Mesendoderm (in vitro differentiated cells): Measurements from ENCODE around the gene PPA2.
"Not testable (repeated sequence)": the region's sequence is repeated elsewhere in the genome, so short reads cannot be mapped to it uniquely, and the experiment has no call there.

Experiments
- DNase-seq: peaks from one replicate; pipeline ENCODE4 v3.0.0; 2013
- H2AK5ac ChIP-seq: 2 replicates; pipeline ENCODE4 v1.6.1; 2013; ENCODE audit warnings: low read length, inconsistent platforms
- H2BK120ac ChIP-seq: 2 replicates; pipeline ENCODE4 v1.6.1; 2013; ENCODE audit warnings: low read depth, mild to moderate bottlenecking, low read length, moderate library complexity, mixed read lengths
- H2BK15ac ChIP-seq: replicated peaks from 2 replicates; pipeline ENCODE4 v1.6.1; 2013; ENCODE audit warnings: low read depth, mild to moderate bottlenecking, moderate library complexity
- H2BK5ac ChIP-seq: 2 replicates; pipeline ENCODE4 v1.6.1; 2013; ENCODE audit warnings: low read length, inconsistent platforms
- H3K18ac ChIP-seq: 2 replicates; pipeline ENCODE4 v1.6.1; 2013; ENCODE audit warnings: mild to moderate bottlenecking, low read length, mixed read lengths
- H3K23ac ChIP-seq: one replicate; pipeline ENCODE4 v1.6.1; 2013; ENCODE audit warnings: low read length
- H3K27ac ChIP-seq: 2 replicates; pipeline ENCODE4 v1.5.1; 2013; ENCODE audit warnings: low read depth, mild to moderate bottlenecking, inconsistent platforms, low read length, moderate library complexity
- H3K27me3 ChIP-seq: 2 replicates; pipeline ENCODE4 v1.6.1; 2013; ENCODE audit warnings: low read length, control low read depth, mild to moderate bottlenecking, inconsistent platforms; ENCODE audit not compliant: insufficient read depth, poor library complexity
- H3K36me3 ChIP-seq: 2 replicates; pipeline ENCODE4 v1.6.1; 2013; ENCODE audit warnings: low read length, inconsistent platforms; ENCODE audit not compliant: control insufficient read depth, insufficient read depth
- H3K4ac ChIP-seq: one replicate; pipeline ENCODE4 v1.6.1; 2013; ENCODE audit warnings: low read depth, mild to moderate bottlenecking, low read length, moderate library complexity
- H3K4me1 ChIP-seq: 2 replicates; pipeline ENCODE4 v1.6.1; 2013; ENCODE audit warnings: low read depth, low read length, inconsistent platforms; ENCODE audit not compliant: control insufficient read depth
- H3K4me2 ChIP-seq: 2 replicates; pipeline ENCODE4 v1.6.1; 2013; ENCODE audit warnings: low read length
- H3K4me3 ChIP-seq: 2 replicates; pipeline ENCODE4 v1.5.1; 2013; ENCODE audit warnings: mild to moderate bottlenecking, low read length
- H3K56ac ChIP-seq: one replicate; pipeline ENCODE4 v1.6.1; 2013; ENCODE audit warnings: low read length
- H3K79me1 ChIP-seq: 2 replicates; pipeline ENCODE4 v1.6.1; 2013; ENCODE audit warnings: low read length, inconsistent platforms
- H3K79me2 ChIP-seq: 2 replicates; pipeline ENCODE4 v1.6.1; 2013; ENCODE audit warnings: mild to moderate bottlenecking, low read length; ENCODE audit not compliant: control insufficient read depth, insufficient read depth
- H3K9ac ChIP-seq: 2 replicates; pipeline ENCODE4 v1.6.1; 2013; ENCODE audit warnings: low read length, inconsistent platforms
- H4K5ac ChIP-seq: one replicate; pipeline ENCODE4 v1.6.1; 2013; ENCODE audit warnings: low read length
- H4K8ac ChIP-seq: one replicate; pipeline ENCODE4 v1.6.1; 2013; ENCODE audit warnings: low read depth, mild to moderate bottlenecking, control low read depth, low read length, moderate library complexity
- WGBS: extraction: QIAGEN DNeasy Blood & Tissue Kit; methylation state at CpG from one replicate; pipeline ENCODE4 v1.1.7; 2013; ENCODE audit warnings: low lambda C conversion rate, missing lambda C conversion rate; ENCODE audit not compliant: insufficient coverage; ENCODE audit errors: extremely low coverage; 5-methylcytosine and 5-hydroxymethylcytosine counted together

PPA2 gene

DNA sequence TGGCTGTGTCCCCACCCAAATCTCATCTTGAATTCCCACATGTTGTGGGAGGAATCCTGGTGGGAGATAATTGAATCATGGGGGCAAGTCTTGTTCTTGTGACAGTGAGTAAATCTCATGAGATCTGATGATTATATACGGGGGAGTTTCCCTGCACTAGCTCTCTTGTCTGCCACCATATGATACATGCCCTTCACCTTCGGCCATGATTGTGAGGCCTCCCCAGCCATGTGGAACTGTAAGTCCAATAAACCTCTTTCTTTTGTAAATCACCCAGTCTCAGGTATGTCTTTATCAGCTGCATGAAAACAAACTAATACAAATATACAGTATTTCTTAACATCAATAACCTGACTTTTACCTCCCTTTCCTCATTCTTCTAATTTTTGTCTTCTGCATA is 9.3 kb downstream of the PPA2 start:
- not testable (repeated sequence) for DNase-seq, H3K4me1 ChIP-seq, H3K36me3 ChIP-seq, H2AK5ac ChIP-seq, H2BK5ac ChIP-seq, H2BK120ac ChIP-seq, H3K27me3 ChIP-seq, H3K56ac ChIP-seq, H3K18ac ChIP-seq, H3K9ac ChIP-seq, H2BK15ac ChIP-seq, H3K4me3 ChIP-seq, H4K5ac ChIP-seq, H3K27ac ChIP-seq, H3K79me2 ChIP-seq, H3K4me2 ChIP-seq, H4K8ac ChIP-seq, H3K23ac ChIP-seq, H3K4ac ChIP-seq
- peaks cover 15% of the 10 kb centered on the region for H3K79me1 ChIP-seq
- WGBS: no CpG with 5 or more reads among the region's 2 CpGs

DNA sequence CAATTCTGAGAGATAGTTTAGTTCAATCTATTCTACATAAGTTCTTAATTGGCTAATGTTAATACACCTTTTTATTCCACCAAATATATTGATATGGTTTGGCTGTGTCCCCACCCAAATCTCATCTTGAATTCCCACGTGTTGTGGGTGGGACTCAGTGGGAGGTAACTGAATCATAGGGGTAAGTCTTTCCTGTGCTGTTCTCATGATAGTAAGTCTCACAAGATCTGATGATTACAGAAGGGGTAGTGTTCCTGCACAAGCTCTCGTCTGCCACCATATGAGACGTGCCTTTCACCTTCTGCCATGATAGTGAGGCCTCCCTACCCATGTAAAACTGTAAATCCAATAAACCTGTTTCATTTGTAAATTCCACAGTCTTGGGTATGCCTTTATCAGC is 11.3 kb downstream of the PPA2 start:
- H3K4me1 ChIP-seq: no peaks in the 10 kb centered on the region
- WGBS: no CpG with 5 or more reads among the region's 3 CpGs
- H3K4ac ChIP-seq: no peak overlapping the region
- H4K5ac ChIP-seq: no peak overlapping the region
- no peak overlapping the region for H4K8ac ChIP-seq
- no peak overlapping the region for H3K56ac ChIP-seq
- no peak overlapping the region for H3K27ac ChIP-seq
- no peak overlapping the region for H3K23ac ChIP-seq
- no peak overlapping the region for H3K18ac ChIP-seq
- no peak overlapping the region for H3K4me3 ChIP-seq
- no peak overlapping the region for H3K4me2 ChIP-seq
- DNase-seq: no peak
- no peak overlapping the region for H2BK120ac ChIP-seq
- no peaks in the 10 kb centered on the region for H3K79me2 ChIP-seq
- H3K9ac ChIP-seq: no peak overlapping the region
- no peak overlapping the region for H2BK15ac ChIP-seq
- H3K79me1 ChIP-seq: peaks cover 9% of the 10 kb centered on the region
- no peak overlapping the region for H2BK5ac ChIP-seq
- H3K36me3 ChIP-seq: no peaks in the 10 kb centered on the region
- no peak overlapping the region for H2AK5ac ChIP-seq
- H3K27me3 ChIP-seq: no peaks in the 10 kb centered on the region

DNA sequence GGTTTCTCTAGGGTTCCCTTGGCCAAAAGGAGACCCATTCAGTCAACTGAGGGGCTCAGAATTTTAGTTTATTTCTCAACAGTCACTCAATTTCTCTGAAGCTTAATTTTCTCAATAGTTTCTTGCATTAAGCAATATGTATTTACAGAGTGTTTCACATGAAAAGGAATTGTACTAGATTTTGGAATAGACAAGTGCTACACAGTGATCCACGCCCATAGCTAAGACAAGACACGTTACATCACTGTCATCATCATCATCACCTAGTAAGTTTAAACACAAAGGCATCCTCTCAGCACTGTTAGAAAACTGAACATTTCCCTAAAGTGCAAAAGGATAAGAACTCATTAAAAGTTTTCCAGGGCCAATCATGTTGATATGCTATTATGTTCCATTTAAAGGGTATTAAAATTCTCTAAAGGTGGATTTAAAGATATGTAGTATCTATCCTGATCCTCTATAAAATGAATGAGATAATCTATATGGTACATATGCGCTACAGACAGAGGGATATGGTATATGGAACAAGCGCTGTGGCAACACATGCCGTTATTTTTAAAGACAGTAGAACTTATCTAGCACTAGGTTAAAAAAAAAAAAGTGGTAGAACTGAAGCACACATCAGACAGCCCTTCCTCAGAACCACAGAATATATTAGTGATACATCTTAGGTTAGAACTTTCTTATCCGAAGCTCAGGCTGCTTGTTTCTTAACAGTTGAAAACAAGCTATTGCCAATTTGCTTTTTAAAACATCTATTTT is 12.1 kb downstream of the PPA2 start:
- no peak overlapping the region for H3K4me3 ChIP-seq
- no peak overlapping the region for H2AK5ac ChIP-seq
- H3K4me2 ChIP-seq: no peak overlapping the region
- no peak overlapping the region for H3K4ac ChIP-seq
- WGBS: no CpG with 5 or more reads among the region's 6 CpGs
- H3K23ac ChIP-seq: no peak overlapping the region
- no peak overlapping the region for H2BK15ac ChIP-seq
- no peaks in the 10 kb centered on the region for H3K36me3 ChIP-seq
- H2BK5ac ChIP-seq: no peak overlapping the region
- no peak overlapping the region for H4K8ac ChIP-seq
- no peak overlapping the region for H2BK120ac ChIP-seq
- H3K27me3 ChIP-seq: no peaks in the 10 kb centered on the region
- no peak overlapping the region for H4K5ac ChIP-seq
- no peak overlapping the region for H3K9ac ChIP-seq
- no peak for DNase-seq
- H3K27ac ChIP-seq: no peak overlapping the region
- H3K4me1 ChIP-seq: no peaks in the 10 kb centered on the region
- peaks cover 3% of the 10 kb centered on the region for H3K79me1 ChIP-seq
- H3K79me2 ChIP-seq: no peaks in the 10 kb centered on the region
- H3K56ac ChIP-seq: no peak overlapping the region
- no peak overlapping the region for H3K18ac ChIP-seq

DNA sequence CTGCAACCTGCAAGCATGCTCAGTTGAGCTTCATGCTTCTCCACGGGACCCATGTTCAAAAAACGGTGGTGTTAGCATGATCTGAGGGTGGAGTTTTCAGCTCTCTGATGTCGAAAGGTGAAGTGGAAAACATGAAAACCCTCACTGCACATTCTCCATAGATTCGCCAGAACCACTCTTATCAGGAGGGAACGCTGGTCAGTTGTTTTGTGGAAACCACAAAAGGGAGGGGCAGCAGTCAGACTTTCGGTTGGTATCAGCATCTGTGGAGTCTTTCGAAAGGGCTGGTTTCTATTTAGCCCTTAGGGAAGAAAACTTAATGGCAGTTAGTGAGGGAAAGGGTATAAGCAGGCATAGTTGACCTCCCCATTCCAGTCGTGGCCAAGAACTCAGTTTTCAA is 12.6 kb downstream of the PPA2 start:
- Histone ChIP-seq H3K18ac (no peak overlapping the region), H3K79me2 (no peaks in the 10 kb centered on the region), H2BK120ac (no peak overlapping the region), H3K36me3 (no peaks in the 10 kb centered on the region), H2AK5ac (no peak overlapping the region), H4K5ac (no peak overlapping the region), H3K23ac (no peak overlapping the region), H2BK15ac (no peak overlapping the region), H4K8ac (no peak overlapping the region), H3K4me1 (no peaks in the 10 kb centered on the region), H3K4me2 (no peak overlapping the region), H3K4me3 (no peak overlapping the region), H3K9ac (no peak overlapping the region), H2BK5ac (no peak overlapping the region), H3K27ac (no peak overlapping the region), H3K27me3 (no peaks in the 10 kb centered on the region), H3K4ac (no peak overlapping the region), H3K79me1 (peaks cover 1% of the 10 kb centered on the region), H3K56ac (no peak overlapping the region)
- DNase-seq: no peak
- no CpG with 5 or more reads among the region's 8 CpGs for WGBS

DNA sequence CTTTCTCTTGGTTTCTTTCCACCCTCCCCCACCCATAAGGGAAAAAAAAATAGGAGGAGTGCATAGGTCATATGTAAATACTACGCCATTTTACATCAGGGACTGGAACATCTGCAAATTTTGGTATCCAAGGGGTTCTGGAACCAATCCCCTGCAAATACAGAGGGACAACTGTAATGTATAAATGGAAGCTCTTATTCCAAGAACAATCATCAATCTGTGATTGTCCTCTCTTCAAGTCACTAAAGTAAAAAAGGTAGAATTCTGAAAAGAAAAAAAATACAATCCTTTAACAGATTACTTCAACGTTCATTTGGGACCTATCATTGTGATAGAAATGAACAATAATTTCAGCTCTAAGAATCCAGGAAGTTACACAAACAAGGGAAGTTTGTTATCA is 13.6 kb downstream of the PPA2 start:
- Histone ChIP-seq H3K79me2 (no peaks in the 10 kb centered on the region), H3K4me1 (no peaks in the 10 kb centered on the region), H3K27ac (no peak overlapping the region), H2AK5ac (no peak overlapping the region), H3K23ac (no peak overlapping the region), H3K56ac (no peak overlapping the region), H3K4me3 (no peak overlapping the region), H3K79me1 (peaks cover 3% of the 10 kb centered on the region), H3K27me3 (no peaks in the 10 kb centered on the region), H3K4me2 (no peak overlapping the region), H2BK120ac (no peak overlapping the region), H3K4ac (no peak overlapping the region), H3K9ac (no peak overlapping the region), H4K8ac (no peak overlapping the region), H3K36me3 (no peaks in the 10 kb centered on the region), H3K18ac (no peak overlapping the region), H4K5ac (no peak overlapping the region), H2BK15ac (no peak overlapping the region), H2BK5ac (no peak overlapping the region)
- no peak for DNase-seq
- WGBS: no CpG with 5 or more reads among the region's 2 CpGs

DNA sequence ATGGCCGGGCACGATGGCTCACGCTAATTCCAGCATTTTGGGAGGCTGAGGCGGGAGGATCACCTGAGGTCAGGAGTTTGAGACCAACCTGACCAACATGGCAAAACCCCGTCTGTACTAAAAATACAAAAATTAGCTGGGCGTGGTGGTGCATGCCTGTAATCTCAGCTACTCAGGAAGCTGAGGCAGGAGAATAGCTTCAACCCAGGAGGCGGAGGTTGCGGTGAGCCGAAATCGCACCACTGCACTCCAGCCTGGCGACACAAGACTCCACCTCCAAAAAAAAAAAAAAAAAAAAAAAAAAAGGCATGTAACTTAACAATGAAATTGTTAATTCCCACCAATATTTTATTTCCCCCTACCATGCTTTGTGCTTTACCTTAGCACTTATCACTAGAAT is 15.3 kb downstream of the PPA2 start:
- H4K8ac ChIP-seq, H3K79me2 ChIP-seq, H3K4ac ChIP-seq, H4K5ac ChIP-seq, DNase-seq, H2BK5ac ChIP-seq, H3K4me1 ChIP-seq, H2BK15ac ChIP-seq, H2BK120ac ChIP-seq, H3K18ac ChIP-seq, H3K4me2 ChIP-seq, H3K36me3 ChIP-seq, H3K23ac ChIP-seq, H3K4me3 ChIP-seq, H3K56ac ChIP-seq, H3K27ac ChIP-seq, H3K79me1 ChIP-seq, H3K27me3 ChIP-seq, H2AK5ac ChIP-seq, H3K9ac ChIP-seq: not testable (repeated sequence)
- WGBS: no CpG with 5 or more reads among the region's 11 CpGs
